SIG-M5 (cell line): Measurements from ENCODE around the gene MAP2K7.
"Not testable (repeated sequence)": the region's sequence is repeated elsewhere in the genome, so short reads cannot be mapped to it uniquely, and the experiment has no call there.

ENCODE experiments used
- DNase-seq: peaks from one replicate; lab custom pipeline; 2025; lab: John Stamatoyannopoulos, UW

The MAP2K7 gene

DNA sequence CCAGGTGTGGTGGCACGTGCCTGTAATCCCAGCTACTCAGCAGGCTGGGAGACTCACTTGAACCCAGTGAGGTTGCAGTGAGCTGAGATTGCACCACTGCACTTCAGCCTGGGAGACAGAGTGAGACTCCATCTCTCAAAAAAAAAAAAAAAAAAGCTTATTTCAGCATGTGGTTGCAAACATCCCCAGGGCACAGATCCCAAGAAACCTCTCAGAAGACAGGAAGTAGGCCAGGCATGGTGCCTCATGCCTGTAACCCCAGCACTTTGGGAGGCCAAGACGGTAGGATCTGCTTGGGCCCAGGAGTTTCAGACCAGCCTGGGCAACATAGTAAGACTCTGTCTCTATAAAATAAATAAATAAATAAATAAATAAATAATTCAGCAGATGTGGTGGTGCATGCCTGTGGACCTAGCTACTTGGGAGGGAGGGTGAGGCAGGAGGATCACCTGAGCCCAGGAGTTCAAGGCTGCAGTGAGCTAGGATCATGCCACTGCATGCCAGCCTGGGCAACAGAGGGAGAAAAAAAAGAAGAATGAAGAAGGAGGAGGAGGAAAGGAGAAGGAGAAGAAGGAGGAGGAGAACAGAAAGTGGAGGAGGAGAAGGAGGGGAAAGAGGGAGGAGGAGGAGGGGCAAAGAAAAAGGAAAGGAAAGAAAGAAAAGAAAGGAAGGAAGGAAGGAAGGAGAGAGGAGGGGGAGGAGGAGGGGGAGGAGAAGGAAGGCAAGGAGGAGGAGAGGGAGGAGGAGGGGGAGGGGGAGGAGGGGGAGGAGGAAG, 19.7 kb upstream of the MAP2K7 start:
- no peak for DNase-seq

DNA sequence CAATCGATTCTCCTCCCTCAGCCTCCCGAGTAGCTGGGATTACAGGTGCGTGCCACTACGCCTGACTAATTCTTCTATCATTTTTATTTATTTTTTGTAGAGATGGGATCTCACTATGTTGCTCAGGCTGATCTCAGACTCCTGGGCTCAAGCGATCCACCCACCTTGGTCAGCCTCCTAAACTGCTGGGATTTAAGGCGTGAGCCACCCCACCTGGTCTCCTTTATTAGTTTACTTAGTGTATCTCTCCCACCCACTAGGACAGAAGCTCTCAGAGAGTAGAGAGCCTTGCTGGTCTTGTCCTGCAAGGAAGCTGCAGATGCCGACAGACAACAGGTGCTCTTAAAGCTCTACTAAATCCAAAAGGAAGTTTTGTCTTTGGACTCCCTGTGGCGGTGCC, 17.9 kb upstream of the MAP2K7 start:
- no peak for DNase-seq

DNA sequence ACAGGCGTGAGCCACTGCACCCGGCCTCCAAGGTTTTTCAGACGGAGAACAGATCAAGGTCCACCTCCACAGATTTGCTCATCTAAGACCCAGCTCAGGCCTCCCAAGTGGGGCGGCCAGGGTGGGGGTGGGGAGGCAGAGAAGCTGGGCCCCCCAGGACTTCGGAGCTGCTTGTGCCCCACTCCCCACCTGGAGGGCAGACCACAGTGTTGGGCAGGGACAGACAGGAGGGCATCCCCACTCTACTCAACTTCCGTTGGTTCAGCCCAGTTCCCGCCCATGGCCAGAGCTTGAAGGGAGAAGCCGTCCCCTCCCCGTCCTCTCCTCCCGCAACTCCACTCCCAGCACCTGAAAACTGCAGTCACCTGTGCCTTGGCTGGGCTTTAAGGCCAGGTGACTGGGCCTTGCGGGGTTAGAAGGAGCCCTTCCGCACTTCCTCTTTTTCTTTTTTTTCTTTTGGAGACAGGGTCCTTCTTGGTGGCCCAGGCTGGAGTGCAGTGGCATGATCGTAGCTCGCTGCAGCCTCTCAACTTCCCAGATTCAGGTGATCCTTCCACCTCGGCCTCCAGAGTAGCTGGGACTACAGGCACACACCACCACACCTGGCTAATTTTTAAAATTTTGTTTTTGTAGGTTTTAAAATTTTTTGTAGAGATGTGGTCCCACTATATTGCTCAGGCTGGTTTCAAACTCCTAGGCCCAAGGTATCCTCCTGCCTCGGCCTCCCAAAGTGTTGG, 16.1 kb upstream of the MAP2K7 start:
- DNase-seq: no peak

DNA sequence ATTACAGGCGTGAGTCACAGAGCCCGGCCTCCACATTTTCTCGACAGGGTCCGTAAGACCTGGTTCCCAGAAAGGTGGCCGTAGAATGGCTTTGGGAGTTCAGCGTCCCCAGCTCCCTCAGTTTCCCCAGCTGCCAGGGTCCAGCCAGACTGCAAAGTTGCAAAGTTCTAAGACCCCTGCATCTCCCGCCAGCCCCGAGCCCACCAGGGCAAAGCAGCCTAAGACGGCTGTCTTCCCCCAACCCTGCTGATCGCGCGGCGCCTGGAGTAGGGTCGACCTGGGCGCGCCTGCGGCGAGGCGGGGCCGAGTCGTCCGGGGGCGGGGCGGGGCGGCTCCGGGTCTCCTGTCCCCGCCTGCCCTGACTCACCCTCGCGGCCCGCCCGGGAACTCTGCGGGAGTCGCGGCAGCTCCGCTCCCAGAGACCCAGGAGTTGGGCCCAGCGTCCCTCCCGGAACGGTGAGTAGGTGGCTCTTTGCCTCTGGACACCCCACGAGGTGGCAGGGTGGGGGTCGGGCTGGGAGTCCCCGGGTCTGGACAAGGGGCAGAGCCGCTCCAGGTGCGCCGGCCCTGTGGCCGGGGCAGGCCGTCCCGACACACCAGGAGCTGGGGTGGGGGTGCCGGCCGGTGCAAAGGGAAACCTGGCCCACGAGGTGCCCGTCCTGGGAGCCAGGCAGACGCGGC, 15.4 kb upstream of the MAP2K7 start, which contains the start of gene LRRC8E:
Gene LRRC8E (plus strand): TSS at position 366 of the 681 bp plus-strand sequence. CDS start 7,094 bp downstream, outside the sequence.
- DNase-seq: no peak

DNA sequence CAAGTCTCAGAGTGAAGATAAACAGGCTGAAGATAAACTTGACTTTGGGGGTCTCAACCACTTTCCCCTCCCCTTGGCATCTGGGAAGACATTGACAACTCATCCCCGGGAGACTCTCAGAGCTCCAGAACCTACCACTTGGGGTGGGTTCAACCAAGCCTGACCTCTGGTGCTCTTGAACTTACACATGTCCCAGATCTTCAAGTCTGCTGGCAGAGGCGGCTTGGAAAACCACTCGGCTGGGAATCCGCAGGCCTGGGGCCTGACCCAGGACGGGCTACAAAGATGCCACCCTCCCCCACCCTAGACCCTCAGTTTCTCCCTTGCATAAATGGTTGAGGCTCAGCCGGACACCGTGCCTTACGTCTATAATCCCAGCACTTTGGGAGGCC, 14.9 kb upstream of the MAP2K7 start:
- DNase-seq: no peak

DNA sequence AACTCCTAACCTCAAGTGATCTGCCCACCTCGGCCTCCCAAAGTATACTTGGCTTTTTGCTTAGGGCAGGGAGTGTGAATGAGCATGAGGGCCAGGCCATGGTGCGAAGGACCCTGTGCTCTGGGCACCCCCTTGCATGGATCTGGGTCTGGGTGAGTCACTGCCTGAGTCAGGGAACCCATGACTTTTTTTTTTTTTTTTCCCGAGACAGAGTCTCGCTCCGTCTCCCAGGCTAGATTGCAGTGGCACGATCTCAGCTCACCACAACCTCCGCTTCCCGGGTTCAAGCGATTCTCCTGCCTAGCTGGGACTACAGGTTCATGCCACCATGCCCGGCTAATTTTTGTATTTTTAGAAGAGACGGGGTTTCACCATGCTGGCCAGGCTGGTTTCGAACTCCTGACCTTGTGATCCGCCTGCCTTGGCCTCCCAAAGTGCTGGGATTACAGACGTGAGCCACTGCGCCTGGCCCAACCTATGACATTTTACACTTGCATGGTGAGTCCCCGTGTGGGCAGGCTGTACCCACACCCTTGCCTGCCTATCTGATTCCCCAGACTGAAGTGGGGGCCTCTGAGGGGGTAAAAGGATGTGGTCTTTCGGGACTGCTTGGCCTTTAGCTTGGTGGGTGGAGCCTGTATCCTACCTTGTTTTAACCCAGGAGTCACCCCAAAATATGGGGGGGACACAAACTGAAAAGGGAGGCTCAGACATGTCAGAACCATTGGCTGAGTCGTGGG, 10.1 kb upstream of the MAP2K7 start:
- DNase-seq: not testable (repeated sequence)

DNA sequence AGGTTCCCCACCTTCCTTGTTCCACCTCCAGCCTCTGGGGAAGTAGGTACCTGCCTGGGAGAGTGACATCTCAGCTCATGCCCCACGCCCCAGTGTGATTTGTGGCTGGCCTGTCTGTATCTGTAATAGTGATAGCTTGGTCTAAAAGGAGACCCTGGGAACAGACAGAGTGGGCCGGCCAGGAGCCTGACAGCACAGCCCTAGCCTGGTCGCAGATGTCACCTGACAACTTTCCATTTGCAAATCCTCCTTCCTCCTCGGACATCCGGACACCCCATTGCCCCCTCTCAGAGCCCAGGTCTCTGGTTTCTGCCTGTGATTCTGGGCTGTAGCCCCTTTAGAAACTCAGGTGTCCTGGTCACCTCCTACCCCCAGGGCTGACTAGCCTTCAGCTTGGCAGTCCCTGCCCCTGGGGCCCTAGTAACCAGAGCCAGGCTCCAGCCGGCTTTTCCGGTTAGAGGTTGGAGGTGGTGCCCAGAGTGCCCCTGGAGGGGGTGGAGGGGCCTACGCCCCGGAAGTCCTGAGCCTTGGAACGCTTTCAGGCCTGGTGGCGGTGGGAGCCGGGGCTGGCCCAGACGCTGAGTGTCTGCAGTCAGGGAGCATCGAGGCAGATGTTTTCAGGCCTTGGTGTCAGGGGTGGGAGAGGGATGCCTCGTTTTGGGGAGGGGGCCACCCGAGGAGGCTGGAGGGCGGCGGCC, 8.9 kb upstream of the MAP2K7 start:
- DNase-seq: no peak

DNA sequence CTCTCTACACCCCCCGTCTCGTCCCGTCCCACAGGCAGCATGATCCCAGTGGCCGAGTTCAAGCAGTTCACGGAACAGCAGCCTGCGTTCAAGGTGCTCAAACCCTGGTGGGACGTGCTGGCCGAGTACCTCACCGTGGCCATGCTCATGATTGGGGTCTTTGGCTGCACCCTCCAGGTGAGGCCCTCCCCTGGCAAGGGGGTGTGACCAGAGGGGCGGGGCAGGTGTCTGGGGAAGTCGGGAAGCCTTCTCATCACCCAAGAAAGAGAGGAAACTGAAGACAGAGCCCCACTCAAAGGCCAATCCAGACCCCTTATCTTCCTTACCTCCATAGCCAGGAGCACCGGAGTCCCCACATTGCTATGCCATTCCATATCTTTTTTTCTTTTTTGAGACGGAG, 8.1 kb upstream of the MAP2K7 start:
- DNase-seq: no peak

DNA sequence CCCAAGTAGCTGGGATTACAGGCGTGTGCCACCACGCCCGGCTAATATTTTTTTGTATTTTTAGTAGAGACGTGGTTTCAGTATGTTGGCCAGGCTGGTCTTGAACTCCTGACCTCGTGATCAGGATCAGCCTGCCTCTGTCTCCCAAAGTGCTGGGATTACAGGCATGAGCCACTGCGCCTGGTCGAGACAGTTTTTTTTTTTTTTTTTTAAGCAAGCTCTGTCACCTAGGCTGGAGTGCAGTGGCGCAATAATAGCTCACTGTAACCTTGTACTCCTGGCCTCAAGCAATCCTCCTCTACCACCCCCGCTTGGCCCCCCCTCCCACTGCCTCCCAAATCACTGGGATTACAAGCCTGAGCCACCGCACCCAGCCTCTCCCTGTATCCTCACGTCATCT, 6.4 kb upstream of the MAP2K7 start:
- no peak for DNase-seq

DNA sequence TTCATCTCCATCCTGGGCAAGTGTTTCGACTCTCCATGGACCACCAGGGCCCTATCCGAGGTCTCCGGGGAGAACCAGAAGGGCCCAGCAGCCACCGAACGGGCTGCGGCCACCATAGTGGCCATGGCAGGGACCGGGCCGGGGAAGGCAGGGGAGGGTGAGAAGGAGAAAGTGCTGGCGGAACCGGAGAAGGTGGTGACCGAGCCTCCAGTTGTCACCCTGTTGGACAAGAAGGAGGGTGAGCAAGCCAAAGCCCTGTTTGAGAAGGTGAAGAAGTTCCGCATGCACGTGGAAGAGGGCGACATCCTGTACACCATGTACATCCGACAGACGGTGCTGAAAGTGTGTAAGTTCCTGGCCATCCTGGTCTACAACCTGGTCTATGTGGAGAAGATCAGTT, 4.7 kb upstream of the MAP2K7 start:
- no peak for DNase-seq

DNA sequence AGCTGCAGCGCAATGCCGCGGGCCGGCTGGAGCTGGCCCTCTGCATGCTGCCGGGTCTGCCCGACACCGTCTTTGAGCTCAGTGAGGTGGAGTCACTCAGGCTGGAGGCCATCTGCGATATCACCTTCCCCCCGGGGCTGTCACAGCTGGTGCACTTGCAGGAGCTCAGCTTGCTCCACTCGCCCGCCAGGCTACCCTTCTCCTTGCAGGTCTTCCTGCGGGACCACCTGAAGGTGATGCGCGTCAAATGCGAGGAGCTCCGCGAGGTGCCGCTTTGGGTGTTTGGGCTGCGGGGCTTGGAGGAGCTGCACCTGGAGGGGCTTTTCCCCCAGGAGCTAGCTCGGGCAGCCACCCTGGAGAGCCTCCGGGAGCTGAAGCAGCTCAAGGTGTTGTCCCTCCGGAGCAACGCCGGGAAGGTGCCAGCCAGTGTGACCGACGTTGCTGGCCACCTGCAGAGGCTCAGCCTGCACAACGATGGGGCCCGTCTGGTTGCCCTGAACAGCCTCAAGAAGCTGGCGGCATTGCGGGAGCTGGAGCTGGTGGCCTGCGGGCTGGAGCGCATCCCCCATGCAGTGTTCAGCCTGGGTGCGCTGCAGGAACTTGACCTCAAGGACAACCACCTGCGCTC, 3.8 kb upstream of the MAP2K7 start:
- no peak for DNase-seq

DNA sequence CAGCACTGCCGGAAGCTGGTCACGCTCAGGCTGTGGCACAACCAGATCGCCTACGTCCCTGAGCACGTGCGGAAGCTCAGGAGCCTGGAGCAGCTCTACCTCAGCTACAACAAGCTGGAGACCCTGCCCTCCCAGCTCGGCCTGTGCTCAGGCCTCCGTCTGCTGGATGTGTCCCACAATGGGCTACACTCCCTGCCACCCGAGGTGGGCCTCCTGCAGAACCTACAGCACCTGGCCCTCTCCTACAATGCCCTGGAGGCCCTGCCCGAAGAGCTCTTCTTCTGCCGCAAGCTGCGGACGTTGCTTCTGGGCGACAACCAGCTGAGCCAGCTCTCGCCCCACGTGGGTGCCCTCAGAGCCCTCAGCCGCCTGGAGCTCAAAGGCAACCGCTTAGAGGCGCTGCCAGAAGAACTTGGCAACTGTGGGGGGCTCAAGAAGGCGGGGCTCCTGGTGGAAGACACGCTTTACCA, 3.2 kb upstream of the MAP2K7 start:
- no peak for DNase-seq

DNA sequence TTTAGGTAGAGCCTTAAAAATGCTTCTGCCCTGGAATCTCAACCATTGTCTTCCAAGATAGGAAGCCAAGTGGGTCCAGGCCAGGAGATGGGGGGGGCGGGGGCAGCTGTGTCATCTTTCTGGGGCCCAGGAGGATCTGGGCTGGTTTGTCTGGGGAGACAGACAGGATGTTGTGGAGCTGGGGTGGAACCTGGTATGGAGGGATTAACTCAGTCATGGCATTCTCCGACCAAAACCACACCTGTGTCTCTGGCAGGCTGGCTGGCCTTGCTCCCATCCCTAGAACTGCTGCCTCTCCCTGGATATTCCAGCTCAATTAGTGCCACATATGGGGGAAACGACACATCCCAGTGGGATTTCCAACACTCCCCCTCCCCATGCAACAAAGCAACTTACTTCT, 2.7 kb upstream of the MAP2K7 start:
- no peak for DNase-seq

DNA sequence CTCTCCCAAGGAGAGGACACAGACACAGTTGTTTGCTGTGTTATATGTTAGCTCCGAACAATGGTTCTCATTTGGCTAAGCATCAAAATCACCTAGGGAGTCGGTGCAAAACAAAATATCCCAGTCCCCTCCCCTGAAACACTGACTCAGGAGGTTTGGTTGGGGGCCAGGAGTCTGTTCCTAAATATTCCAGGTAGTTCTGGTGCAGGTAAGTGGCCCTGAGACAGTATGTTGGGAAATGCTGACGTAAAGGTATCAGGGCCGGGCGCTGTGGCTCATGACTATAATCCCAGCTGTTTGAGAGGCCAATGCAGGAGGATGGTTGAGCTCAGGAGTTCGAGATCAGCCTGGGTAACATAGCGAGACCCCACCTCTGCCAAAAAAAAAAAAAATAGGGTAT, 2.3 kb upstream of the MAP2K7 start:
- DNase-seq: no peak

DNA sequence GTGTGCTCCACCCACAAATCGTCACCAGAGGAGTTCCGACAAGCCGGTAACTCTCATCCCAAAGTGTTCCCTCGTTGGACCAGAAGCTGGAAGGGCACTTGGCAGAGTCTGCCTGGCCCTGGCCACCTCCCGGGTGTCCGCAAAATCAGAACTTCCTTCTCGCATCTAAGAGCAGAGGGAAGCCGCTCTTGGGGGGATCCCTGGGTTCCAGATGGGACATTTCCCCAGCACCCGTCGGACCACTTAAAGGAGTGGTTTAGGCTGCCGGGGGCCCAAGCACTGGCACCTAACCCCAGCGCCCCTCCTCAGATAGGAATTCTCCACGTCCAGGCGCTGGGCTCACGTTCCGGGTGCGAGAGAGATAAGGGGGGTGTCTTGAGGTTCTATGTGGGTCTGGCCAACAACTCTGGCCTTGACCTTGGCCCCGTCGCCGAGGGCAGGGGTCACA, 857 bp upstream of the MAP2K7 start:
- no peak for DNase-seq

DNA sequence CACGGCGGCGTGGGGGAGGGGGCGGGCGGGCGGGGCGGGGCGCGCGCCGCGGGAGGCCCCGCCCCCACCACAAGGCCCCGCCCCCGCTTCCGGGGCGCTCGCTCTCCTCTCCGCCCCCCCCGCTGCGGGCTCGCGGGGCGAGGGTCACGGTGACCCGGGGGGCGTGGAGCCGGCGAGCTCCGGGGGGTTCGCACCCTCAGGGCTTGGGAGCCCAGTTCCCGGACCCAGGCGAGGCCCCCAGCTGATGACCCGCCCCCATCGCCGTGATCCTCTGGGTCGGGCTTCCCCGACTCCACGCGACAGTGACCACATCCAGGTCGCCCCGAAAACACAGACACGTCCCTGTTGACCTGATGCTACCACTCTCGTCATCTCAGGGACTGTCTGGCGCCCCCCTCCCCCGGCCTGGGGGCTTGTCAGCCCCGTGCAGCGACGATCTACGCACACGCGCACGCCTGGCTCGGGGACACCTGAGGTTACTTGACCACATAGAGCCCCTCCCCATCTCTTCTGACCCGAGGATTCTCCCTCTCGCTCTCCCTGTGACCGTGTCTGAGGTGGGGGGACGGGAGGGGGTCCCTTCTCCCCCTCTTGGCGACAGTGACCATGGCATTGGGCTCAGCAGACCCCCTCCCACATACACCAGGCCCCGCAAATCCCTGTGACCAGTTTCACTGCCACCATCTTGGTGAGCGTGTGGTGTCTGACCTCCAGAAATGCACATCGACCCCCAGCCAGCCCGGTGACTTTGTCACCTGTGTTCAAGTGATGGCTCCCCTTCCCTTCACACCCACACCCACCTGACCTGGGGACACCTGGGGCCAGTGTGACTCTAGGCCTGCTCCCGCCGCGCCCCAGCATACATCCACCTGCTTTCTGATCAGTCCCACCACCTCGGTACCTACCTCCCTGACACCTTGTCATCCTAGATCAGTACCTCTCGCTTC, 670 bp downstream of the MAP2K7 start:
- DNase-seq: no peak

DNA sequence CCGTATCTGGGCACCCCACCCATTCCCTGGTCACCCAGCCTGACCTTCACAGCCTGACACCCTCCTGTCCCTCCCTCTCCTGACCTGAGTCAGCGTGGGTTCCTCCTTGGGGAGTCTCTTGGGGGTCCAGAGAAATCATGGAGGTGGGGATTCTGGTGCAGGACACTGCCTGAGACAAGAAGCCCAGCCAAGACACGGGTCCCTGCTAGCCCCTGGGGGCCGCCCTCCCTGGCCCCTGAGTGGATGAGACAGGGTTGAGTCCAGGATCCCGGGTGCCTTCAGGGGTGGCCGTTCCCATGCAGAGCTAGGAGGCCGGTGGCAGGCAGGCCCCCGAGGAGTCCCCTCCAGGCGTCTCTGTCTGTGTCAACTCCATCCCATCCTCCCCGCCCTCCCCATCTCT, 1.6 kb downstream of the MAP2K7 start:
- DNase-seq: no peak

DNA sequence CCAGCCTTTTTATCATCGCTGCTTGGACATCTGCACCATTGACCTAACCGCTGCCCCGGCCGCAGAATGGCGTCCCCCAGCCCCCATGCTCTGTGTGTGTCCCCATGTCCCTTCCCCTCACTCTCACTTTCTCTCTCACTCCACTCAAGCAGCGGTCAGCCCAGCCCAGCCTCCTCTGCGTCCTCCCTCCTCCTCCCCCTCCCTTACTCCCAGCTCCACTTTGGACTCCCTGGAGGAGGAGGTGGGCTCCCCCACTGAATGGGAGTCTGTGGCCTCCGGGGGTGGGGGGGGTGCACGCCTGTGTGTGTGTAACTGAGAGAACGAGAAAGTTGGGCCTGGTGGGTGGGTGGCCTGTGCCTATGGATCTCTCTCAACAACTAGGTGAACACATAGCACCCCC, 2.2 kb downstream of the MAP2K7 start:
- DNase-seq: no peak

DNA sequence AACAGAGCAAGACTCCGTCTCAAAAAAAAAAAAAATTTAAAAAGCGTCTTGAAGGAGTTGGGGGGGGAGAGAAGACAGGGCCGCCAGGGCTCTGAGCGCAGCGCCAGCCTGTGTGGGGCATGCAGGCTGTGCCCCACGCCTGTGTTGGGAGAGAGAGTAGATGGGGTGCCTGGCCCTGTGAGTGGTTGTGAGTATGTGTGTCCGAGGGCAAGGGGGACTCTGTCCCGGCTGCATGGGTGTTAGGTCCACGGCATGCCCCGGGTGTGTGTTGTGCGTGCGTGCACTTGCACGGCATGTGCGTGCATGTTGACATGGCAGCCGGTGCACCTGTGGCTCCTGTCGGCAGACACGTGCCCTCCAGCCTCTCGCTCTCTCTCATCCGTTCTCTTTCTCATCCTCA, 3.4 kb downstream of the MAP2K7 start:
- no peak for DNase-seq

DNA sequence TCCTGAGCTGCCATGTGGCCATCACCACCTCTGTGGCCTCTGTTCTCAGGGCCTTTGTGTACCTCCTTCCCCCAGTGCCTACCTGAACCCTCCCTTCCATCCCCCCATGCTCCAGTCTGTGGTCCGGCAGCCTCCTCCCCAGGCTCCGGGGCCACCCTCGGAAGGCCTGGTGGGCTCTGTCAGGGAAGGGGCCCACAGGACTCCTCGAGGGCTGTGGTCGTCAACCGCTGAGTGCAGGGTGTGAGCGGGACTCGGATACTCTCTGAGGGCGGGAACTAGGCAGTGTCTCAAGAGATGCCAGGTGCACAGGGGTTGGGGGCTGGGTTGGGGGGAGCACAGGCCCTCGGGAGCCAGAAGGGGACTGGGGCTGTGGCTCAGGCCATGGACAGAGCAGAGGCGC, 3.9 kb downstream of the MAP2K7 start:
- DNase-seq: no peak
